GM19452 (cell line): ENCODE results near the gene GNRHR.
A peak's percentile ranks its signal among the peaks of the same experiment; 100 is the strongest.

Experiments used
- ATAC-seq: cut with Tn5 transposase; IDR thresholded peaks from one replicate; pipeline ENCODE4 v1.9.1; 2021; ENCODE audit not compliant: unreplicated experiment

Gene GNRHR

GRCh38 chr4:67700738-67701516 is 53.3 kb downstream of the GNRHR start, which contains the start of gene UBA6:
Gene UBA6 (minus strand): TSS chr4:67701155. CDS start chr4:67701119, 36 bp downstream.
- peak; percentile 98 for ATAC-seq

- no peak for ATAC-seq
Measured at GRCh38 chr4:67700116-67700737, 54.0 kb downstream of the GNRHR start.

GRCh38 chr4:67699603-67700002 is 54.6 kb downstream of the GNRHR start:
- no peak for ATAC-seq

- ATAC-seq, result no peak
Measured at GRCh38 chr4:67697860-67698687, 56.1 kb downstream of the GNRHR start.

GRCh38 chr4:67696061-67696460 is 58.1 kb downstream of the GNRHR start:
- no peak for ATAC-seq

GRCh38 chr4:67694662-67695061 is 59.5 kb downstream of the GNRHR start:
- no peak for ATAC-seq

GRCh38 chr4:67691328-67691727 is 62.9 kb downstream of the GNRHR start:
- no peak for ATAC-seq
